MCF 10A (cell line): ENCODE measurements around the gene TMEM271. TPM values are rescaled to one million over a fixed set of nuclear protein-coding genes. Genes with fewer than 3 reads are reported as not detected.

Experiments used
- BruUV-seq: library from RNA; stranded (reverse); fragments of 400-500 nt; replicated peaks from 2 replicates; lab custom pipeline; 2021; lab: Mats Ljungman, UMichigan
- CTCF ChIA-PET: fragments of 300-600 bp; sonication (Branson Sonifier 250); formaldehyde crosslinking; extraction: SDS; loops from one replicate; lab custom pipeline; 2021; ENCODE audit warnings: antibody characterized with exemption, inconsistent platforms; lab: Yijun Ruan, JAX
- POLR2A ChIA-PET: fragments of 300-600, 350-650 bp; sonication (Branson Sonifier 250); formaldehyde crosslinking; extraction: SDS; loops from one replicate; lab custom pipeline; 2020; ENCODE audit warnings: antibody characterized with exemption, inconsistent platforms; lab: Yijun Ruan, JAX
- DNase-seq: peaks from one replicate; pipeline ENCODE4 v3.0.0-alpha.2; 2018; ENCODE audit not compliant: unreplicated experiment
- H3K27ac Mint-ChIP-seq: one replicate; pipeline ENCODE4 v1.8.0; 2022; ENCODE audit warnings: mild to moderate bottlenecking, low read depth, mixed read lengths; ENCODE audit not compliant: unreplicated experiment
- H3K27me3 Mint-ChIP-seq: one replicate; pipeline ENCODE4 v1.8.0; 2022; ENCODE audit warnings: mixed read lengths; ENCODE audit not compliant: insufficient read depth, unreplicated experiment
- H3K36me3 Mint-ChIP-seq: one replicate; pipeline ENCODE4 v1.8.0; 2022; ENCODE audit warnings: mild to moderate bottlenecking, moderate library complexity, mixed read lengths; ENCODE audit not compliant: insufficient read depth, unreplicated experiment
- H3K4me1 Mint-ChIP-seq: one replicate; pipeline ENCODE4 v1.8.0; 2022; ENCODE audit warnings: mixed read lengths; ENCODE audit not compliant: insufficient read depth, unreplicated experiment
- H3K4me3 Mint-ChIP-seq: one replicate; pipeline ENCODE4 v1.8.0; 2022; ENCODE audit warnings: mild to moderate bottlenecking, moderate library complexity, mixed read lengths; ENCODE audit not compliant: unreplicated experiment
- H3K9me3 Mint-ChIP-seq: one replicate; pipeline ENCODE4 v1.8.0; 2022; ENCODE audit warnings: mixed read lengths; ENCODE audit not compliant: unreplicated experiment
- CTCF ChIP-seq: fragments of 200-600 bp; IDR thresholded peaks from one replicate; pipeline ENCODE4 v1.8.0; 2022; ENCODE audit warnings: antibody characterized with exemption, mild to moderate bottlenecking; ENCODE audit not compliant: unreplicated experiment
- intact Hi-C: fragments of 100-400 bp; cut with micrococcal nuclease; formaldehyde crosslinking; loops from 2 replicates; pipeline ENCODE4 v1.14.1; 2022
- total RNA-seq: library from RNA; stranded (reverse); gene quantifications from 2 replicates; pipeline ENCODE4 v1.2.3, GENCODE V29; 2022

TMEM271 gene
- total RNA-seq, 1 experiment from 2014 or later, result not detected

- BruUV-seq, result no TSS peak
- Mint-ChIP-seq H3K4me3 (no peak overlapping the region), H3K4me1 (no peaks in the 10 kb centered on the region), H3K9me3 (peaks cover 7% of the 10 kb centered on the region), H3K27me3 (peaks cover 75% of the 10 kb centered on the region), H3K27ac (no peak overlapping the region), H3K36me3 (no peaks in the 10 kb centered on the region)
- ChIA-PET POLR2A (interaction anchor here (1.4 kb wide), 1 partner anchor 18 kb away, joined by 3 read pairs; no protein-coding TSS in a partner anchor), CTCF (no interaction called here)
- TF ChIP-seq CTCF, result no peak
- no peak for DNase-seq
- intact Hi-C loops, result no loop called here
Measured at GRCh38 chr4:590313-590841, 14.3 kb upstream of the TMEM271 start.

- Mint-ChIP-seq H3K36me3 (no peaks in the 10 kb centered on the region), H3K4me1 (no peaks in the 10 kb centered on the region)
Measured at GRCh38 chr4:589219-589963, 13.3 kb upstream of the TMEM271 start.

DNA sequence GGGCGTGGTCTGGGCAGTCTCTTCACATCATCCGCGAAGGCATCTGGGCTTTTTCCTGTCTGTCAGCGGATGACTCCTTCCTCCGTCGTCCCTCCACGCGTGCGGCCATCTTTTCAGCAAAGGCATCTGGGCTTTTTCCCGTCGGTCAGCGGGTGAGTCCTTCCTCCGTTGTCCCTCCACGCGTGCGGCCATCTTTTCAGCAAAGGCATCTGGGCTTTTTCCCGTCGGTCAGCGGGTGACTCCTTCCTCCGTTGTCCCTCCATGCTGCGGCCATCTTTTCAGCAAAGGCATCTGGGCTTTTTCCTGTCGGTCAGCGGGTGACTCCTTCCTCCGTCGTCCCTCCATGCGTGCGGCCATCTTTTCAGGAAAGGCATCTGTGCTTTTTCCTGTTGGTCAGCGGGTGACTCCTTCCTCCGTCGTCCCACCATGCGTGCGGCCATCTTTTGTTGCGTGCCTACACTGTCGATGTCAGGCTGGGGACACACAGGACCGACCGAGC, 12.3 kb upstream of the TMEM271 start:
- Mint-ChIP-seq H3K9me3 (no peaks in the 10 kb centered on the region), H3K36me3 (no peaks in the 10 kb centered on the region), H3K4me3 (no peak overlapping the region), H3K4me1 (no peaks in the 10 kb centered on the region), H3K27me3 (peaks cover 55% of the 10 kb centered on the region), H3K27ac (no peak overlapping the region)
- POLR2A ChIA-PET, result no interaction called here
- no TSS peak for BruUV-seq
- intact Hi-C loops, result no loop called here
- CTCF ChIA-PET, result interaction anchor here (0.6 kb wide), 2 partner anchors 47 to 768 kb away, joined by 3 read pairs; no protein-coding TSS in a partner anchor
- TF ChIP-seq CTCF, result no peak
- DNase-seq, result no peak

More at GRCh38 chr4:589219-589963, 13.3 kb upstream of the TMEM271 start:
- intact Hi-C loops, result no loop called here
- no peak for DNase-seq
- no peak overlapping the region for H3K27ac Mint-ChIP-seq
- no peak for TF ChIP-seq CTCF
- no peak overlapping the region for H3K4me3 Mint-ChIP-seq
- H3K9me3 Mint-ChIP-seq, result peaks cover 4% of the 10 kb centered on the region
- BruUV-seq, result no TSS peak
- ChIA-PET CTCF (interaction anchor here (0.6 kb wide), 1 partner anchor 48 kb away, joined by 3 read pairs; no protein-coding TSS in a partner anchor), POLR2A (interaction anchor here (1.1 to 1.2 kb wide), 2 partner anchors 9 to 12 kb away, joined by 3 to 5 read pairs; no protein-coding TSS in a partner anchor)
- peaks cover 65% of the 10 kb centered on the region for H3K27me3 Mint-ChIP-seq

DNA sequence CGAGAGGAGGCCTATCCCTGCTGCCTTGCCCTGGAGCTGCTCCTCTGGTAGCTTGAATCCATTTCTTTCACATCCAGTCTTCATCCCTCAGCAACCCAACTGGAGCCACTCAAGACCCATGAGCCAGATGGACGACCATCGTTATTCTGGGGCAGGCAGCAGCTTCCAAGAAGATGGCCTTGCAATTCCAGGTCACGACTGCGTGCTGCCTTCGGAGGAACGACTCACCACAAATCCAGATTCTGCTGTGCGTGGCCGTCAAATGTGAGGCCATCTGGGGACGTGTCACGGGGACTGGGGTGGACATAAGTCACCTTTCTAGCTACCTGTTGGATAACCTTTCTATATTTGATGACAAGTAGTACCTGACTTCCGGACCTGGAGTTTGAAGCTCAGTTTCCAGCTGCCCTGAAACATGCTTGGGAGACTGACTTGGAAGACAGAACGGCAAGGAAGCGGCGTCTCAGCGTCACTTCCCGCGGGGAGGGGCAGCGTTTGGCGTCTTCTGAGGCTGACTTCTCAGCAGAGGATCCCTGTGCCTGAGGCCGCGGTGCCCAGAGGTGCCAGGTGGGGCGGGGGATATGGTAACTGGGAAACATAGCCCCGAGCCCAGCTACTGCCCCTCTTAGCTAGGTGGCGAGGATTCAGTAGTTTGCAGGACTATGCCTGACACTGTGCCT, 11.7 kb upstream of the TMEM271 start:
- H3K27ac Mint-ChIP-seq, result no peak overlapping the region
- TF ChIP-seq CTCF, result no peak
- ChIA-PET CTCF (interaction anchor here (0.6 kb wide), 1 partner anchor 768 kb away, joined by 3 read pairs; no protein-coding TSS in a partner anchor), POLR2A (no interaction called here)
- BruUV-seq, result no TSS peak
- H3K9me3 Mint-ChIP-seq, result no peaks in the 10 kb centered on the region
- H3K36me3 Mint-ChIP-seq, result no peaks in the 10 kb centered on the region
- H3K27me3 Mint-ChIP-seq, result peaks cover 49% of the 10 kb centered on the region
- no peak for DNase-seq
- no peaks in the 10 kb centered on the region for H3K4me1 Mint-ChIP-seq
- no peak overlapping the region for H3K4me3 Mint-ChIP-seq
- intact Hi-C loops, result no loop called here
